Neural progenitor cell (in vitro differentiated cells): ENCODE results near the gene OPTC. TPM values are rescaled to one million over a fixed set of nuclear protein-coding genes. Genes with fewer than 3 reads are reported as not detected.

Experiments
- DNase-seq: peaks from one replicate; pipeline ENCODE4 v3.0.0-alpha.2; 2016; ENCODE audit warnings: low spot score
- H2AFZ ChIP-seq: fragments of 200-600 bp; sonication (generic); replicated peaks from 2 replicates; pipeline ENCODE4 v1.6.1; 2016; ENCODE audit warnings: antibody characterized with exemption
- H3F3A ChIP-seq: fragments of 200-600 bp; sonication (generic); 2 replicates; pipeline ENCODE4 v1.6.1; 2016; ENCODE audit warnings: antibody characterized with exemption, low read depth
- H3K27ac ChIP-seq: fragments of 200-600 bp; sonication (generic); 2 replicates; pipeline ENCODE4 v1.5.1; 2016; ENCODE audit warnings: mild to moderate bottlenecking
- H3K27me3 ChIP-seq: fragments of 200-600 bp; sonication (generic); 2 replicates; pipeline ENCODE4 v1.6.1; 2016; ENCODE audit warnings: mild to moderate bottlenecking, moderate library complexity
- H3K36me3 ChIP-seq: fragments of 200-600 bp; sonication (generic); 2 replicates; pipeline ENCODE4 v1.5.1; 2016
- H3K4me1 ChIP-seq: fragments of 200-600 bp; sonication (generic); 2 replicates; pipeline ENCODE4 v1.6.1; 2016; ENCODE audit warnings: mixed run types
- H3K4me2 ChIP-seq: fragments of 200-600 bp; sonication (generic); 2 replicates; pipeline ENCODE4 v1.6.1; 2016
- H3K4me3 ChIP-seq: fragments of 200-600 bp; sonication (generic); 2 replicates; pipeline ENCODE4 v1.5.1; 2016
- H3K79me2 ChIP-seq: fragments of 200-600 bp; sonication (generic); 2 replicates; pipeline ENCODE4 v1.6.1; 2016; ENCODE audit warnings: low read depth
- H3K9ac ChIP-seq: fragments of 200-600 bp; sonication (generic); 2 replicates; pipeline ENCODE4 v1.6.1; 2016
- H3K9me3 ChIP-seq: fragments of 200-600 bp; sonication (generic); 2 replicates; pipeline ENCODE4 v1.5.1; 2016; ENCODE audit warnings: low read depth
- H4K20me1 ChIP-seq: fragments of 200-600 bp; sonication (generic); 2 replicates; pipeline ENCODE4 v1.6.1; 2016; ENCODE audit warnings: low read depth
- H3K27ac Mint-ChIP-seq: 3 replicates; pipeline ENCODE4 v1.8.0; 2021; ENCODE audit warnings: mixed read lengths
- H3K27me3 Mint-ChIP-seq: 2 replicates; pipeline ENCODE4 v1.8.0; 2022; ENCODE audit warnings: low read depth, mild to moderate bottlenecking, inconsistent platforms, moderate library complexity, mixed read lengths; ENCODE audit not compliant: insufficient read depth
- H3K36me3 Mint-ChIP-seq: 3 replicates; pipeline ENCODE4 v1.8.0; 2021; ENCODE audit warnings: mixed read lengths
- H3K4me1 Mint-ChIP-seq: 3 replicates; pipeline ENCODE4 v1.8.0; 2021; ENCODE audit warnings: mixed read lengths
- H3K4me3 Mint-ChIP-seq: 3 replicates; pipeline ENCODE4 v1.8.0; 2021; ENCODE audit warnings: mild to moderate bottlenecking, moderate library complexity, mixed read lengths
- H3K9me3 Mint-ChIP-seq: 3 replicates; pipeline ENCODE4 v1.8.0; 2020; ENCODE audit warnings: mixed read lengths
- EZH2 ChIP-seq: fragments of 200-600 bp; sonication (generic); IDR thresholded peaks from 2 replicates; pipeline ENCODE4 v1.6.1; 2017; ENCODE audit warnings: antibody characterized with exemption, mild to moderate bottlenecking, moderate library complexity
- EZH2phosphoT487 ChIP-seq: fragments of 200-600 bp; sonication (generic); IDR thresholded peaks from 2 replicates; pipeline ENCODE4 v1.6.1; 2017; ENCODE audit warnings: antibody characterized with exemption
- total RNA-seq: library from RNA; depleted of rRNA; stranded (reverse); fragments of >200 nt; gene quantifications from 2 replicates; pipeline ENCODE4 v1.2.3, GENCODE V29; 2015; ENCODE audit warnings: low replicate concordance
- TF ChIP-seq, protein P1 (sequence below): fragments of 200-600 bp; sonication (generic); IDR thresholded peaks from 2 replicates; pipeline ENCODE4 v1.5.1; 2017; ENCODE audit warnings: antibody characterized with exemption, mild to moderate bottlenecking

The OPTC gene
- total RNA-seq, 1 donor from 2014 or later: not detected

DNA sequence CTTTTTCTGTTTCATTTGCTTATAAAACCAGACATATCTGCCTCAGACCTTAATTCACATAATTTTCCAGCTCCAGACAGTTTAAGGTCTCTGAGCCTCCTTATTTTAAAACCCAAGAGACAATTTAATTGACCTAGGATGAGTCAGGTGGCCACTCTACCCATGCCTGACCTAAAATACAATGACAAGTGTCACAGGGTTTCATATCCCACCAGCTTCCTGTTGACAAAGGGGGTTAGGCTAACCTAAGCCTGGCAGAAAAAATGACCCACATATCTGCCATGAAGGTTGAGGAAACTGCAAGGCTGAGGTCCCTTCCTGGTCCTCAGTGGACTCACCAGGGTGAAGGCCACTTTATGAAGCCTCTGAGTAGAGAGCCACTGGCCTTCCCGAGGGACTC lies 52.3 kb downstream of the OPTC start:
- H3K36me3 Mint-ChIP-seq: no peaks in the 10 kb centered on the region
- H3F3A ChIP-seq: no peaks in the 10 kb centered on the region
- no peaks in the 10 kb centered on the region for H4K20me1 ChIP-seq
- no peaks in the 10 kb centered on the region for H3K9me3 Mint-ChIP-seq
- no peaks in the 10 kb centered on the region for H3K27me3 Mint-ChIP-seq
- H3K4me3 ChIP-seq: no peak overlapping the region
- H3K9ac ChIP-seq: no peak overlapping the region
- H3K9me3 ChIP-seq: no peaks in the 10 kb centered on the region
- no peaks in the 10 kb centered on the region for H3K36me3 ChIP-seq
- no peak overlapping the region for H3K27ac Mint-ChIP-seq
- no peaks in the 10 kb centered on the region for H3K79me2 ChIP-seq
- no peak overlapping the region for H3K27ac ChIP-seq
- no peak overlapping the region for H2AFZ ChIP-seq
- DNase-seq: no peak
- H3K4me1 ChIP-seq: peaks cover 22% of the 10 kb centered on the region
- no peak overlapping the region for H3K4me2 ChIP-seq
- TF ChIP-seq EZH2: no peak
- TF ChIP-seq, protein P1, sequence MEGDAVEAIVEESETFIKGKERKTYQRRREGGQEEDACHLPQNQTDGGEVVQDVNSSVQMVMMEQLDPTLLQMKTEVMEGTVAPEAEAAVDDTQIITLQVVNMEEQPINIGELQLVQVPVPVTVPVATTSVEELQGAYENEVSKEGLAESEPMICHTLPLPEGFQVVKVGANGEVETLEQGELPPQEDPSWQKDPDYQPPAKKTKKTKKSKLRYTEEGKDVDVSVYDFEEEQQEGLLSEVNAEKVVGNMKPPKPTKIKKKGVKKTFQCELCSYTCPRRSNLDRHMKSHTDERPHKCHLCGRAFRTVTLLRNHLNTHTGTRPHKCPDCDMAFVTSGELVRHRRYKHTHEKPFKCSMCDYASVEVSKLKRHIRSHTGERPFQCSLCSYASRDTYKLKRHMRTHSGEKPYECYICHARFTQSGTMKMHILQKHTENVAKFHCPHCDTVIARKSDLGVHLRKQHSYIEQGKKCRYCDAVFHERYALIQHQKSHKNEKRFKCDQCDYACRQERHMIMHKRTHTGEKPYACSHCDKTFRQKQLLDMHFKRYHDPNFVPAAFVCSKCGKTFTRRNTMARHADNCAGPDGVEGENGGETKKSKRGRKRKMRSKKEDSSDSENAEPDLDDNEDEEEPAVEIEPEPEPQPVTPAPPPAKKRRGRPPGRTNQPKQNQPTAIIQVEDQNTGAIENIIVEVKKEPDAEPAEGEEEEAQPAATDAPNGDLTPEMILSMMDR: no peak
- no peak for TF ChIP-seq EZH2phosphoT487
- peaks cover 20% of the 10 kb centered on the region for H3K4me1 Mint-ChIP-seq
- no peak overlapping the region for H3K4me3 Mint-ChIP-seq
- no peaks in the 10 kb centered on the region for H3K27me3 ChIP-seq

DNA sequence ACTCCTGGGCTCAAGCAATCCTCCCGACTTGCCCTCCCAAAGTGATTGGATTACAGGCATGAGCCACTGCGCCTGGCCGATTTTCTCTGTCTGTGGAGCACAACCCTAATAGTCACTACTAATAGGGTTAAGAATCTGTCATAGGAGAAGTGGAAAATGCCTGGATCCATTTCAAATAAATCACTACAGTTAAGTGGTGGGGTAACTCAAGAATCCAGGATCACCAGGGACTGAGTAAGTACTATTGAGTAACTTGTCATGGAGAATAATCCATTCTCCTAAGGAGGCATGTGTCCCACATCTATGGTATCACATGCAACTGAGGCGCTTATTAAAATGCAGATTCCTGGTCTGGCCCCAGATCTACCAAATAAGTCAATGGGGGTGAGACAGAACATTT lies 53.2 kb downstream of the OPTC start:
- no peaks in the 10 kb centered on the region for H4K20me1 ChIP-seq
- H3K4me3 Mint-ChIP-seq: no peak overlapping the region
- H3K27me3 Mint-ChIP-seq: no peaks in the 10 kb centered on the region
- no peak overlapping the region for H3K27ac Mint-ChIP-seq
- no peaks in the 10 kb centered on the region for H3K36me3 ChIP-seq
- peaks cover 22% of the 10 kb centered on the region for H3K4me1 ChIP-seq
- H3K36me3 Mint-ChIP-seq: no peaks in the 10 kb centered on the region
- H3K4me2 ChIP-seq: no peak overlapping the region
- no peak overlapping the region for H3K27ac ChIP-seq
- no peak for TF ChIP-seq EZH2phosphoT487
- TF ChIP-seq, protein P1: no peak
- no peak for TF ChIP-seq EZH2
- H3K4me1 Mint-ChIP-seq: peaks cover 20% of the 10 kb centered on the region
- H3K9me3 Mint-ChIP-seq: no peaks in the 10 kb centered on the region
- H3K27me3 ChIP-seq: no peaks in the 10 kb centered on the region
- DNase-seq: no peak
- H3F3A ChIP-seq: no peaks in the 10 kb centered on the region
- no peak overlapping the region for H3K4me3 ChIP-seq
- no peaks in the 10 kb centered on the region for H3K79me2 ChIP-seq
- H3K9ac ChIP-seq: no peak overlapping the region
- no peak overlapping the region for H2AFZ ChIP-seq
- H3K9me3 ChIP-seq: no peaks in the 10 kb centered on the region

DNA sequence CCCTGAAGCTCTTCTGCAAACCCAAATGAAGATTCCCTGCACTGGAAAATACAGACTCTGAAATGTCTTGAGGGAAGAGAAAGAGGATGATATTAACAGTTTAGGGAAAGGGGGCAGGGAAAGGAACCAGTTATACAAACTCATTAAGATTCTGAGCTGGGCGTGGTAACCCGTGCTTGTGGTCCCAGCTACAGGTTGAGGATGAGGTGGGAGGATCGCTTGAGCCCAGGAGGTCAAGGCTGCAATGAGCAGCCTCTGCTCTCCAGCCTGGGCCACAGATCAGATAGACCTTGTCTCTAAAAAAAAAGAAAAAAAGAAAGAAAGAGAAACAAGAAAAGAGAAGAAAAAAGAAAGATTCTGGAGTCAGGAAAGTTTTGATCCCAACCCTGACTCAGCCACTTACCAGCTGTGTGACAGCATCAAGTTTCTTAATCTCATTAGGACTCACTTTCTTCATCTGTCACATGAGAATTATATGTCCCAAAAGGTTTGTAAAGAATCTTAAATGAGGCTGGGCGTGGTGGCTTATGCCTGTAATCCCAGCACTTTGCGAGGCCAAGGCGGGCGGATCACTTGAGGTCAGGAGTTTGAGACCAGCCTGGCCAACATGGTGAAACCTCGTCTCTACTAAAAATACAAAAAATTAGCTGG lies 53.9 kb downstream of the OPTC start:
- H4K20me1 ChIP-seq: no peaks in the 10 kb centered on the region
- no peak overlapping the region for H3K4me3 ChIP-seq
- H3K9ac ChIP-seq: no peak overlapping the region
- H3K9me3 ChIP-seq: no peaks in the 10 kb centered on the region
- H2AFZ ChIP-seq: no peak overlapping the region
- Mint-ChIP-seq H3K36me3 (no peaks in the 10 kb centered on the region), H3K4me1 (peaks cover 21% of the 10 kb centered on the region), H3K4me3 (no peak overlapping the region), H3K27ac (peak overlapping the region; percentile 72), H3K9me3 (no peaks in the 10 kb centered on the region), H3K27me3 (no peaks in the 10 kb centered on the region)
- no peaks in the 10 kb centered on the region for H3K36me3 ChIP-seq
- H3K4me1 ChIP-seq: peaks cover 22% of the 10 kb centered on the region
- H3F3A ChIP-seq: no peaks in the 10 kb centered on the region
- DNase-seq: no peak
- no peak overlapping the region for H3K27ac ChIP-seq
- H3K79me2 ChIP-seq: no peaks in the 10 kb centered on the region
- no peaks in the 10 kb centered on the region for H3K27me3 ChIP-seq
- peak overlapping the region; percentile 3 for H3K4me2 ChIP-seq
- TF ChIP-seq EZH2phosphoT487: no peak
- TF ChIP-seq EZH2: no peak
- TF ChIP-seq, protein P1: no peak
